NCI-H2196 treated with DMSO at 0.1 percent for 48 hours (cell line): ENCODE measurements around the gene HELQ.
"Not testable (repeated sequence)": the region's sequence is repeated elsewhere in the genome, so short reads cannot be mapped to it uniquely, and the experiment has no call there.

Experiments used
- DNase-seq: peaks from one replicate; lab custom pipeline; 2025; ENCODE audit not compliant: unreplicated experiment; lab: John Stamatoyannopoulos, UW

Gene HELQ

GRCh38 chr4:83455281-83456183 is at the start of gene HELQ, which contains the start of gene MRPS18C:
TSS of gene HELQ (minus strand) at chr4:83455823. CDS start at chr4:83455693, 130 bp downstream.
TSS of gene MRPS18C (plus strand) at chr4:83456058. CDS start at chr4:83456078, 20 bp downstream.
- peak; percentile 92 for DNase-seq

DNA sequence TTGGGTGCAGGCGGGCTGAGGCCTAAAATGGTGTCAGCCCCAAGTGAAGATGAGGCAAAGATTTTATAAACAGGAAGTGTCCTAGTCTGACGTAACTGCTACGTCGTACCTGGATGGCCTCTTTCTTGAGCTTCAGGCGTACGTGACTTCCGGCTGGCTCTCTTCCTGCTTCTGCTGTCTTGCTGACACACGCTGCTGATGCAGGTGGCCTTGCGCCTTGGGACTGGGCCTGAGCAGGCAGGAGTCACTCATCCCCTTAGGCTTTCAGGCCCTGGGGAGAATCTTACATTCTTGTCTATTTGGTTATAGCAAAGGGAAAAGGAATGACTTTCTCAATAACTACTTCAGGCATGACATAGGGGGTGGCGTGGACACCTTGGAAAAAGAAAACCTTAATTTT is 49.4 kb upstream of the HELQ start:
- no peak for DNase-seq

GRCh38 chr4:83504503-83504902 is 48.9 kb upstream of the HELQ start:
- DNase-seq: no peak

DNA sequence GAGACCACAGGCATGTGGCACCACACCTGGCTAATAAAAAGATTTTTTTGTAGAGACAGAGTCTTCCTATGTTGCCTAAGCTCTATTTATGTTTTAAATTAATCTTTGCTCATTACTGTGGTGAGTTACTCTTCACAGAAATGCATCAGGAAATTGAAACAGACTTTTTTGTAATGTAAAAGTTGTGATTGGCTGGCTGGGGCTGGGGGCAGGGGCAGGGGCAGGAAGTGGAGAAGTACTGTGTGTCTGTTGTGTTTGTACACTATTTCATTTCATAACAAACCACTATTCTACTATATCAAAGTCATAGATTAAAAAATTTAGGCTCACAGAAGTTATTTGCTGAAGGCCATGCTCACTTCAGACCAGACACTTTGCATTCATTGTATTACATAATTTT is 48.4 kb upstream of the HELQ start:
- no peak for DNase-seq

- not testable (repeated sequence) for DNase-seq
Measured at GRCh38 chr4:83501671-83502070, 46.0 kb upstream of the HELQ start.

DNA sequence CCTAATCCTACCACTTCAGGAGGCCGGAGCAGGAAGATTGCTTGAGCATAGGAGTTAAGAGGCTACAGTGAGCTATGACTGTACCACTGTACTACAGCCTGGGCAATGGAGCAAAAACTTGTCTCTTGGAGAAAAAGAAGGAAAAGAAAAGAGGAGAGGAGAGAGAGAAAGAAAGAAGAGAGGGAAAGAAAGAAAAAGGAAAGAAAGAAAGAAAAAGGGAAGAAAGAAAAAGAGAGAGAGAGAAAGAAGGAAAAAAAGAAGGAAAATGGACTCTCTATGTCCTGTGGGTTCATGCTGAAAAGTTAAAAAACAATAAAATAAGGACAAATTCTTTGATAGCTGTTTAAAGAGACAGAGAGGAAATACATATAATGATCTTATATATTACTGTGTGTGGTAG is 42.6 kb upstream of the HELQ start:
- DNase-seq: no peak

DNA sequence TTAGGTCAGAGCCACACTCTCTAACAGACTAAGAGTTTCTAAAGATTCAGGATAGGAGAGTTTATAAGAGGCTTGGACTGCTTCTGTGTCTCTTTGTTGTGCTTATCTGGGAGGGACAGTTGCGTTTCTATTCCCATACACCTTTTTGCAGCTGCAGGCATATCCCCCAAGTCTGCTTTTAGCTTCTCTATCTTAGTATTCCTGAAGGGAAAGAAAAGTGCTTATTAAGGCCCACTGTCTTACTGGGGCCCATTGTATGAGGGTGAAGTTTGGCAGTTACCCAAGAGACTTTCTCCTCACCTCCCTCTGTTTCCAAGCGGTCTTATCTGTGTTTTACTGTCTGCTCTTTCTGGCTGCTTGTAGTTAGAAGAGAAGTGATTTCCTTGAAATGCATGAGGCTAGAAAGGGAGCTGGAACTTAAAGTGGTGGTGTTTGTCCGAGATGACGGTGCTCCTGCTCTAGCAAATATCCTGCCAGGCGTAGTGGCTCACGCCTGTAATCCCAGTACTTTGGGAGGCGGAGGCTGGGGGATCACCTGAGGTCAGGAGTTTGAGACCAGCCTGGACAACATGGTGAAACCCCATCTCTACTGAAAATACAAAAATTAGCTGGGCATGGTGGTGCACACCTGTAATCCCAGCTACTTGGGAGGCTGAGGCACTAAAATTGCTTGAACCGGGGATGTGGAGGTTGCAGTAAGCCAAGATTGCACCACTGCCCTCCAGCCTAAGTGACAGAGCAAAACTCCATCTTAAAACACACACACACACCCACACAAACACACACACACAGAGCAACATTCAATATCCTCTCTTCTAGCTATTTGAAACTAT is 40.7 kb upstream of the HELQ start:
- not testable (repeated sequence) for DNase-seq

GRCh38 chr4:83490876-83491450 is 35.3 kb upstream of the HELQ start:
- DNase-seq: no peak

DNA sequence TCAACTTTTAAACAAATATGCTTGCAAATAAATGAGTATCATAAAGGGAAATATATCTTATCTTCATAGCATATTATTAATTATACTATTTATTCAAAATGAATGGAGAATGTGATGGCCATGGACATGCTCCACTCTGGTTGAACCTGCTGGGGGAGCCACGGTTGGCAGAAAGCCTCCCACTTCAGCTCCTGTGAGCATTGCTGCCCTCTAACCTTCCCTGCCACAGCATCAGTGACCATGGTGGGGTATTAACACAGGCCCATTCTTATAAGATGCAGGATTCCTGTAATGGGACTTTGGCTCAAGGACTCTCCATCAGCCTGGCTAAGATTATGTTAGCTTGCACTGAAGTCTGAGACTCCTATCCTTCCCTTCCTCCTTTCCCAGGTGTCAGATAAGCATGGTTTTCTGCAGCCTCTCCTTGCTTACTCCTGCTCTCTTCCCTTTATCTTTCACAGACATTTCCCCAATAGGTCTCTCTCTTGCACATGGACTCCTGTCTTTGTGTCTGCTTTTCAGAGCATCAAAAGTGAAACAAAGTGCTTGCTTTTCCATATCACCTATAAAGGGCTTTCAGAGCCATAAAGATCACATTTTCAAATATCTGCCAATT is 34.2 kb upstream of the HELQ start:
- DNase-seq: no peak

DNA sequence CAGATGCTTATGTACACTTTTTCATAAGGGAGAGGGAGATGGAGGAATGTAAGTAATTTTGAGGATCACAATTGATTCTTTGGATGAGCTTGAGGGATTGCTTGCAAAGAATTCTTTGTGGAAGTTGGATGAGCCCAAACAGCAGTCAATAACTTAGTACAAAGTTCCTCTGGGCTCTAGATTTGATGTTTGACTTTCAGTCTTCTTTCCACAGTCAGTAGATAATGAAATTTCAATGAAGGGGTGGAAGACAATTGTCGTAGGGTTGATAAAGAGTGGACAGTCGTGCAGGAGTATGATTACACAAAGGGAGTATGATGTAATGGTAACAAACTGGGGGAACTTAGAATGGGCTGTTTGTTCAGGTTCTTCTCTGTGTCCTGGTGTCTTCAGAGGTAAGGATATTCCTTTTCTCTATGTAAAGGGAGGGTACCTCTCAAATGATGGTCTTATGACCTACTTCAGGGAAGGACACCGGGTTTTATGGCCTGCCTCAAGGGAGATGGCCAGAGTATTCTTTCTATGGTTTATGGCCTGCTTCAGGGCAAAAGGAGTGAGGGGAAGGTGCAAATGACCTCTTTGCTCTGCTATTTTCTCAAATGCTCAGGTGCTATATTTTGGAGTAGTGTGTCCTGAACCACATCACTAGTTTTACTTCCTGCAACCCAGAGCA is 31.0 kb upstream of the HELQ start:
- DNase-seq: no peak

GRCh38 chr4:83484500-83485461 is 29.2 kb upstream of the HELQ start, which contains the start of gene ABRAXAS1:
TSS of gene ABRAXAS1 (minus strand) at chr4:83485100. CDS start at chr4:83485072, 28 bp downstream.
- DNase-seq: peak; percentile 77

- no peak for DNase-seq
Measured at GRCh38 chr4:83473966-83474365, 18.3 kb upstream of the HELQ start.

GRCh38 chr4:83473423-83473822 is 17.8 kb upstream of the HELQ start:
- no peak for DNase-seq

- no peak for DNase-seq
Measured at GRCh38 chr4:83456184-83456501, 520 bp upstream of the HELQ start.

DNA sequence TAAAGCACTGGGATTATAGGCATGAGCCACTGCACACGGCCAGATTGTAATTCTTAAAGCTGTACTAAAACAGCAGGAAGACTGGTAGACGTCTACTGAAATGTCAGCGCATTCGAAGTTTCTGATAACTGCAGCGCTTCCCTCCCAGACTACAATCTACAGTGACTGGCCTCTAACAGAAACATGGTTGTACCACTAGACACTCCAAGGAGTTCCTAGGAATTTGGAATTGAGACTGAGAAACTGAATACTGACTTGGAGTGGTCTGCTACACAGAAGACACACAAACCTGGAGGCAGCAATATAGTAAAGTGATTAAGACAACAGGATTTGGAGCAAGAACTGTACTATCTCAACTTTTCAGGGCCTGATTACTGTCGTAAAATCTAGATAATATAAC is 937 bp downstream of the HELQ start:
- no peak for DNase-seq

- DNase-seq: no peak
Measured at GRCh38 chr4:83449009-83449408, 6.6 kb downstream of the HELQ start.

DNA sequence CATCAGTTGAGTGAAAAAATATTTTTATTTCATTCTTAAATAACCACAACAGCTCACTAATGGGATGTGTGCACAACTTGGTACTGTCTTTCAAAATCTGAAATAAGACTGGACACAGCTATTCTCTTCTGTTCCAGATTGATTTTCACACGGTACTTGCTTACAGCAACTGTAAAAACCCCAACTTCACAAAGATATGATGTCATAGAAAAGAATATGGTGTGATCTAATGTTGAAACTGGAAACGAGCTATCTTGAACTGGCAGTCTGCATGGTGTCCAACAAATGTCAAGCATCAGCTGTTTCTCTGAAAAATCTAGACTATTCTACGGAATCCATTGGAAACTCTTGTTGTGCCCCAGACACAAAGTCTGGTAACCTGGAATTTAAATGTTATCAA is 14.7 kb downstream of the HELQ start:
- no peak for DNase-seq

GRCh38 chr4:83440148-83440814 is 15.3 kb downstream of the HELQ start:
- no peak for DNase-seq

DNA sequence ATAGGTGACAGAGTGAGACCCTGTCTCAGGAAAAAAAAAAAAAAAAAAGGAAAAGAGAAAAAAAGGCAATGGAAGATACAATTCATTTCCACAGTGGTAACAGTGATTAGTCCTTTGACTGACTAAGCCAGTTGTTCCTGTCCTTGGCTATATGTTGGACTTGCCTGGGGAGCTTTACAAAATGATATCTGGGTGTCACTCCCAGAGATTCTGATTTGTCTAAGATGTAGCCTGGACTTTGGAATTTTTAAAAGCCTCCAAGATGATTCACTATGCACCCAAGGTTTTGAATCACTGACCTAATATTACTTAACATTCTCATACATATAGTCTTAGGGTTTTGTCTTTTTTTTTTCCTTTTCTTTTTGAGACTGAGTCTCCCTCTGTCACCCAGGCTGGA is 16.9 kb downstream of the HELQ start:
- DNase-seq: no peak
